ENCODE results near the gene ACAD10.

Gene ACAD10

DNA sequence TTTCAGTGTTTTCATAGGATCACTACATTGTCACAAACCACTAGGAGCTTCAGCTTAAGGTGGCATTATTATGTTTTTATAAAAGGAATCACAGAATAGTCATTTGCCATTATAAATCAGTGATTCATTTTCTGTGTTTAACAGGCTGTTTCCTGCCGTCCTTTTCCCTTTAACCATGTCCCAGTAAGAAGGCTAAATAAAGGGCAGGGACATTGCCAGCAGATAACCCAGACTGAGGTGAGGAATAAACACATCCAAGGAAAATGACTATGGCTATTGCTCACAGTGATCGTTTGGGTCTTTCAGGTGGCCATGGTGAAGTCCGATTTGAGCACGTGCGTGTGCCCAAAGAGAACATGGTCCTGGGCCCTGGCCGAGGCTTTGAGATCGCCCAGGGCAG, 63.0 kb downstream of the ACAD10 start:
- no peaks in the 10 kb centered on the region for H3K9me3 ChIP-seq (ENCODE audit: control insufficient read depth, low read length)
- 95 to 96% methylated on average over 7 of the region's 7 CpGs for WGBS, 2 experiments
- H3K27ac ChIP-seq (ENCODE audit: insufficient read depth, low read depth, low read length, poor library complexity, severe bottlenecking) = no peak overlapping the region
- H3K4me3 ChIP-seq (ENCODE audit: insufficient read depth, low read depth, low read length) = no peak overlapping the region
- H3K36me3 ChIP-seq (ENCODE audit: control insufficient read depth, insufficient read depth, low read length) = peaks cover 20% of the 10 kb centered on the region
- H3K4me1 ChIP-seq (ENCODE audit: control insufficient read depth, insufficient read depth, low read length) = no peaks in the 10 kb centered on the region
- no peaks in the 10 kb centered on the region for H3K27me3 ChIP-seq (ENCODE audit: control insufficient read depth, insufficient read depth, low read length, poor library complexity, severe bottlenecking)

DNA sequence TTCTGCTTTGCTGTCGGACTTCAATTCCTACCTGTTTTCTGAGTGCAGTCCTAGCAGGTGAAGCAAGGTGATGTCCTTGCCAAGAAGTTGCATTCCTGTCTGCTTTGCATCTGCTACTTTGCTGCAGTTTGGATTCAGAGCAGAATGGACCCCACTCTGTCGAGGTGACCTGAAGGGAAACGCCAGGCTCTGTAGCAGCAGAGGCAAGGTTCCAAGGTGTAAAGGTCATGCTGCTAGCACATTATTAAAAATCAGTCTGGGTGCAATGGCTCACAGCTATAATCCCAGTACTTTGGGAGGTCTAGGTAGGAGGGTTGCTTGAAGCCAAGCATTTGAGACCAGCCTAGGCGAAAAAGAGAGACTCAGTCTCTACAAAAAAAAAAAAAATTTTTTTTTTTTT, 63.5 kb downstream of the ACAD10 start:
- WGBS, 2 experiments = 94 to 97% methylated on average over 4 of the region's 4 CpGs

DNA sequence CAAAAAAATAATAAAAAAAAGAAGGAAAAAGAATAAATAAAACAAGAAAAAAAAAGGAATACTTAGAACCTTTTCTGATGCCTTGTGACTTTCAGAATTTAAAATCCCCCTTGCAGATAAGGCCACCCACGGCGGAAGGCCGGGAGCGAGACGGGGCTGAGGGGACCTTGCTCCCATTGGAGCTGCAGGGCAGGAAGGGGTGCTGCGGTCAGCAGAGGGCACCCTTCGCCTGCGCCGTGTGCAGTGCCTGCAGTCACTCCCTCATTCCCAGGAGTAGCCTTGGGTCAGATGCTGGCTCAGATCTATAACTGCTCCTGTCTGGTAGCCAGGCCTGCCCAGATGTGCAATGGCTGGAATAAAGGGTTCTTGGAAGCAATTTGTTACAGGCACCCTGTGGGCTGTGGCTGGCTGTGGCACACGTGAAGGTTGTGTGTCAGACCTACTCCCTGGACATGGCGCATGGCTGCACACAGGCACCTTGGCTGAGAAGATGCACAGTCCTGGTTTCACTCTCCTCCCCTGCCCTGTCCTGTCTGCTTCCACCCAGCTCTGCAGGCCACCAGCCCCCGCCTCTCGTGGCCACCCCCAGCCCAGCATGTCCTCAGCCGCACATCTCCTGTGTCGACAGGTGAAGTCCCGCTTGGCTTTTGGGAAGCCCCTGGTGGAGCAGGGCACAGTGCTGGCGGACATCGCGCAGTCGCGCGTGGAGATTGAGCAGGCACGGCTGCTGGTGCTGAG, 67.5 kb downstream of the ACAD10 start:
- Histone ChIP-seq H3K36me3 (ENCODE audit: control insufficient read depth, insufficient read depth, low read length) (peaks cover 7% of the 10 kb centered on the region), H3K27me3 (ENCODE audit: control insufficient read depth, insufficient read depth, low read length, poor library complexity, severe bottlenecking) (no peaks in the 10 kb centered on the region), H3K27ac (ENCODE audit: insufficient read depth, low read depth, low read length, poor library complexity, severe bottlenecking) (no peak overlapping the region), H3K4me3 (ENCODE audit: insufficient read depth, low read depth, low read length) (no peak overlapping the region), H3K4me1 (ENCODE audit: control insufficient read depth, insufficient read depth, low read length) (peaks cover 9% of the 10 kb centered on the region), H3K9me3 (ENCODE audit: control insufficient read depth, low read length) (no peaks in the 10 kb centered on the region)
- WGBS, 2 experiments = 76 to 77% methylated on average over 23 of the region's 23 CpGs

More for the DNA sequence above, 63.5 kb downstream of the ACAD10 start:
- Histone ChIP-seq H3K4me3 (ENCODE audit: insufficient read depth, low read depth, low read length) (no peak overlapping the region), H3K9me3 (ENCODE audit: control insufficient read depth, low read length) (no peaks in the 10 kb centered on the region), H3K27ac (ENCODE audit: insufficient read depth, low read depth, low read length, poor library complexity, severe bottlenecking) (no peak overlapping the region), H3K4me1 (ENCODE audit: control insufficient read depth, insufficient read depth, low read length) (no peaks in the 10 kb centered on the region), H3K27me3 (ENCODE audit: control insufficient read depth, insufficient read depth, low read length, poor library complexity, severe bottlenecking) (no peaks in the 10 kb centered on the region), H3K36me3 (ENCODE audit: control insufficient read depth, insufficient read depth, low read length) (peaks cover 20% of the 10 kb centered on the region)

DNA sequence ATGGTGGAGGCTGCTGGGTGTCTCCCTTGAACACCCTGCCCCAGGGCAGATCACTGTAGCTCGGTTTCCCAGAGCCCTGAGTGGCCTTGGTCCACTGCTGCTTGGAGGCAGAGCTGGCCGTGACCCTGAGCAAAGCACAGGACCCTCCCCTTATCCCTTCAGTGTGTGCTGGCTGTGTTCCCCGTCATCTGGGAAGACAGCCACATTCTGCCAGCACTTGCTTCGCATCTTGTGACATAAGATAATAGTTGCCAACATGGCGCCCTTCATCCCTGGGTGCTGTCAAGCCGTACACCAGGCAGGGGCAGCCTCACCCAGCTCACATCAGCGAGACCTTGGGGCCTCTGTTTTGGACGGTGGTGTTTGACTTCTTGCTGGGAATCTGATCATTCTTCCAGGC, 68.8 kb downstream of the ACAD10 start:
- WGBS, 2 experiments = 93% methylated on average over 8 of the region's 8 CpGs
- no peak overlapping the region for H3K27ac ChIP-seq (ENCODE audit: insufficient read depth, low read depth, low read length, poor library complexity, severe bottlenecking)

DNA sequence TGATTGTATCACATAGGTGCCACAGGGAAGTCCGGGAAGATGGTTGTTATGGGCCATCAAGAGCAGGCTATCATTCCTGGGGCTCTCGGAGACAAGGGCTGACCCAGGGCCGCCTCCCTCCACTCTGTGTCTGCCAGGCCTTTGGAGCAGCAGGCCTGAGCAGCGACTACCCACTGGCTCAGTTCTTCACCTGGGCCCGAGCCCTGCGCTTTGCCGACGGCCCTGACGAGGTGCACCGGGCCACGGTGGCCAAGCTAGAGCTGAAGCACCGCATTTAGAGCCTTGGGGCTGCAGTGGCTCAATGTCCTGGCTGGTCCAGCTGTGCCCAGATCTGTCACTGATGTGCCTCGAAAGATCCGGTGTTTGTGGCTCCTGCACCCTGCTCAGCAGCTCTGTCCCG, 70.3 kb downstream of the ACAD10 start:
- Histone ChIP-seq H3K27me3 (ENCODE audit: control insufficient read depth, insufficient read depth, low read length, poor library complexity, severe bottlenecking) (no peaks in the 10 kb centered on the region), H3K9me3 (ENCODE audit: control insufficient read depth, low read length) (no peaks in the 10 kb centered on the region), H3K4me1 (ENCODE audit: control insufficient read depth, insufficient read depth, low read length) (peaks cover 11% of the 10 kb centered on the region), H3K27ac (ENCODE audit: insufficient read depth, low read depth, low read length, poor library complexity, severe bottlenecking) (no peak overlapping the region), H3K4me3 (ENCODE audit: insufficient read depth, low read depth, low read length) (no peak overlapping the region), H3K36me3 (ENCODE audit: control insufficient read depth, insufficient read depth, low read length) (no peaks in the 10 kb centered on the region)
- WGBS, 2 experiments = 96% methylated on average over 15 of the region's 15 CpGs

More for the DNA sequence above, 68.8 kb downstream of the ACAD10 start:
- Histone ChIP-seq H3K4me1 (ENCODE audit: control insufficient read depth, insufficient read depth, low read length) (peaks cover 11% of the 10 kb centered on the region), H3K9me3 (ENCODE audit: control insufficient read depth, low read length) (no peaks in the 10 kb centered on the region), H3K27me3 (ENCODE audit: control insufficient read depth, insufficient read depth, low read length, poor library complexity, severe bottlenecking) (no peaks in the 10 kb centered on the region), H3K36me3 (ENCODE audit: control insufficient read depth, insufficient read depth, low read length) (no peaks in the 10 kb centered on the region), H3K4me3 (ENCODE audit: insufficient read depth, low read depth, low read length) (no peak overlapping the region)

DNA sequence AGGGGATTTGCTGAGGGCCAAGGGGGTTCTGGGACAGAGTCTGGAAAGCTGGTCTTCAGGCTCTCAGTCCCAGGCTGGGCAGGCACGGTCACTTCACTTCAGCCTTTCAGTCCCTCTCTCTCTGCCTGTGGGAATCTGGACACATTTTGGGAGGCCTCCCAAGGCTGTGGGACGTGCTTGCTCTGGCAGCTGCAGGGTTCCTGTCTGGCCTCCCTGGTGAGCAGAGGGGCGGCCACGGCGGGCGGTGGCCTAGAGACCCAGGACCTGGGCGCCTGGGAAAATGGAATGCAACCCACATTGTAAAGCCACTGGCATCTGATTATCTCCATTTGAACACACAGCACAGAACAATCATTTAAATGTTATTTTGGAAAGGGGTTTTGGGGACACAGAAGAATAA, 70.8 kb downstream of the ACAD10 start:
- WGBS, 2 experiments = 86 to 93% methylated on average over 7 of the region's 7 CpGs
- no peaks in the 10 kb centered on the region for H3K27me3 ChIP-seq (ENCODE audit: control insufficient read depth, insufficient read depth, low read length, poor library complexity, severe bottlenecking)
- H3K4me3 ChIP-seq (ENCODE audit: insufficient read depth, low read depth, low read length) = no peak overlapping the region
- no peaks in the 10 kb centered on the region for H3K9me3 ChIP-seq (ENCODE audit: control insufficient read depth, low read length)
- no peak overlapping the region for H3K27ac ChIP-seq (ENCODE audit: insufficient read depth, low read depth, low read length, poor library complexity, severe bottlenecking)
- H3K36me3 ChIP-seq (ENCODE audit: control insufficient read depth, insufficient read depth, low read length) = no peaks in the 10 kb centered on the region
- peaks cover 11% of the 10 kb centered on the region for H3K4me1 ChIP-seq (ENCODE audit: control insufficient read depth, insufficient read depth, low read length)

DNA sequence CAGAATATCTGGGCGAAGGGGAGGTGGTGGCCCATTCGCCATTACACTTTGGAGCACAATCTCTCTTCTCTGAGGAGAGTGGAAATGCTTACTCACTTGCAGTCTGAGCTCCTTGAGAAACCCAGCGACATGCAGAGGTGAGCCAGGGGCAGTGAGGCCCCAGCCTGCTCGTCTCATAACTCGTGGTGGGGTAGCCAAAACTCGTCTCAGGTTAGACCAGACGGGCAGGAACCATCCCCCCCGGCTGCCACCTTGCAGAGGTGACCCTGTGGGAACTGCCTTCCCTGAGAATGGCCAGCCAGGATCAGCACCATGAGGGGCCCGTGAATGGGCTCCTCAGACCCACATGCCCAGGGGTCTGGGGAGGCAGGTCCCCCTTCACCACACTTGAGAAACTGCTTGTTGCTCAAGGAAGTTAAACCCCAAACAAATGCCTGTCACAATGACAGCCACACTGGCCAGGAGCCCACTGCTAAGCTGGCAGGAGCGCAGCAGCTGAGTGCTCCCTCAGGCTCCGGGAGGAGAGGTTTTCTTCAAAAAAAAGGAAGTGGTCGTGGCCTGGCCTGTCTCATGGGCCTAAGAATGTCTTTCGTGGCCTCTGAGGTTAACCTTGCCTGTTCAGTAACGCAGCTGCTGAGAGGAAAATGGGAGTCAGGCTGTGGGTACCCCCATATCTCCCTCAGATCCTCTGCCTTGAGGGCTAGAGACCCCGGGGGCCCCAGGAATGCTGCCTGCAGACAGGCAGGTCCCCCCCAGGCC, 71.7 kb downstream of the ACAD10 start:
- no peaks in the 10 kb centered on the region for H3K36me3 ChIP-seq (ENCODE audit: control insufficient read depth, insufficient read depth, low read length)
- no peak overlapping the region for H3K27ac ChIP-seq (ENCODE audit: insufficient read depth, low read depth, low read length, poor library complexity, severe bottlenecking)
- WGBS, 2 experiments = 89 to 90% methylated on average over 15 of the region's 15 CpGs
- H3K4me3 ChIP-seq (ENCODE audit: insufficient read depth, low read depth, low read length) = no peak overlapping the region
- peaks cover 11% of the 10 kb centered on the region for H3K4me1 ChIP-seq (ENCODE audit: control insufficient read depth, insufficient read depth, low read length)
- no peaks in the 10 kb centered on the region for H3K9me3 ChIP-seq (ENCODE audit: control insufficient read depth, low read length)
- H3K27me3 ChIP-seq (ENCODE audit: control insufficient read depth, insufficient read depth, low read length, poor library complexity, severe bottlenecking) = no peaks in the 10 kb centered on the region

DNA sequence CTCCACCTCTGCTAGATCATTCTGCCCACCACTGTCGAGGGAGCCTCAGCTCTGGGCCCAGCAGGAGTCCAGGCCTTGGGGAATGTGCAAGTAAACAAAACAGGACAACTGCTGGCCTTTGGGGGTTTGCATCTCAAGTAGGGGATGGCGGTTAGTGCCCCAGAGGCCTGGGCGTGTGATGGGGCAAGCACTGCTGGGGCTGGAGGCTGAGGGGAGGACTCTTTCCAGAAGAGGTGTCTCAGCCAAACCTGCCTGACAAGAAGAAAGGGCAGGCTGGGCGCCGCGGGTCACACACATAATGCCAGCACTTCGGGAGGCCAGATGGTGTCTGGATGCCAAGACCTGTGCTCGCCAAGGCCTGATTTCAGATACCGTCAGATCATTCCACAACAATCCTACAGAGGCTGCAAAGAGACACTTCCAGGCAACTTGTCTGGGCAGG, 72.3 kb downstream of the ACAD10 start:
- Histone ChIP-seq H3K27ac (ENCODE audit: insufficient read depth, low read depth, low read length, poor library complexity, severe bottlenecking) (no peak overlapping the region), H3K27me3 (ENCODE audit: control insufficient read depth, insufficient read depth, low read length, poor library complexity, severe bottlenecking) (no peaks in the 10 kb centered on the region), H3K36me3 (ENCODE audit: control insufficient read depth, insufficient read depth, low read length) (no peaks in the 10 kb centered on the region), H3K4me1 (ENCODE audit: control insufficient read depth, insufficient read depth, low read length) (peaks cover 11% of the 10 kb centered on the region), H3K4me3 (ENCODE audit: insufficient read depth, low read depth, low read length) (no peak overlapping the region), H3K9me3 (ENCODE audit: control insufficient read depth, low read length) (no peaks in the 10 kb centered on the region)
- 75 to 78% methylated on average over 9 of the region's 9 CpGs for WGBS, 2 experiments

DNA sequence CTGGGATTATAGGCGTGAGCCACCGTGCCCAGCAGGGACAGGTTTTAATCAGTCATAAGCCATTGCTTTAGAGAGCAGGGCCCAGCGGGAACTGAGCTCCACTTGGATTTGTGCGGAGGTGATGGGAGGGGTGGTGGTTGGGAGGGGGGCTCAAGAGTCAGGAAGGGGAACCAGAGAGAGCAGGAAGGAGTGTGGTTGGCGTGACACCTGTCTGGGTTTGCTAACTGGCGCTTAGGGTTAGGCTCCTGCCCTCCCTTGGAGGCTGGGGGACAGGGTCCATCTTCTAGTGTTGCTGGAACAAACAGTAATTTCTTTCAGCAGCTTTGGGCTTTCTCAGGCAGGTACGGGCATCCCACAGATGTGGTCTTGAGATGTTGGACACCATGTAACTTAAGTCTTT, 73.4 kb downstream of the ACAD10 start:
- H3K27me3 ChIP-seq (ENCODE audit: control insufficient read depth, insufficient read depth, low read length, poor library complexity, severe bottlenecking) = no peaks in the 10 kb centered on the region
- no peaks in the 10 kb centered on the region for H3K9me3 ChIP-seq (ENCODE audit: control insufficient read depth, low read length)
- H3K4me1 ChIP-seq (ENCODE audit: control insufficient read depth, insufficient read depth, low read length) = peaks cover 11% of the 10 kb centered on the region
- H3K36me3 ChIP-seq (ENCODE audit: control insufficient read depth, insufficient read depth, low read length) = no peaks in the 10 kb centered on the region
- H3K27ac ChIP-seq (ENCODE audit: insufficient read depth, low read depth, low read length, poor library complexity, severe bottlenecking) = no peak overlapping the region
- H3K4me3 ChIP-seq (ENCODE audit: insufficient read depth, low read depth, low read length) = no peak overlapping the region
- WGBS, 2 experiments = 92 to 93% methylated on average over 7 of the region's 7 CpGs

DNA sequence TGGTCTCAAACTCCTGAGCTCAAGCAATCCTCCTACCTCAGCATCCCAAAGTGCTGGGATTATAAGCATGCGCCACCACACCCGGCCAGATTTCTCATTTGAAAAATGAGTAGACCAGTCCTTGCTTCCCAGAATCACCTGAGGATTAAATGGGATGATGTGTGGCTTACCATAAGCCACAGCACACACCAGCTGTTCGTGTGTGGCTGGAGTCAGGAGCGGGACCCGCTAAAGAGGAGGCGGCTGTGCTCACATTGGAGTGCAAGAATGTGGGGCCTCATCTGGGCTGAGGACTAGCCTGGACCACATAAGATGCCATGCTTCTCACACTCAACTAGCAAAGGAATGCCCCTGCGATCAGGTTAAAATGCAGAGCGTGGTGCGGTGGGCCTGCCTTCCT, 74.1 kb downstream of the ACAD10 start:
- no peaks in the 10 kb centered on the region for H3K27me3 ChIP-seq (ENCODE audit: control insufficient read depth, insufficient read depth, low read length, poor library complexity, severe bottlenecking)
- no peaks in the 10 kb centered on the region for H3K36me3 ChIP-seq (ENCODE audit: control insufficient read depth, insufficient read depth, low read length)
- no peak overlapping the region for H3K4me3 ChIP-seq (ENCODE audit: insufficient read depth, low read depth, low read length)
- peaks cover 11% of the 10 kb centered on the region for H3K4me1 ChIP-seq (ENCODE audit: control insufficient read depth, insufficient read depth, low read length)
- H3K9me3 ChIP-seq (ENCODE audit: control insufficient read depth, low read length) = no peaks in the 10 kb centered on the region
- no peak overlapping the region for H3K27ac ChIP-seq (ENCODE audit: insufficient read depth, low read depth, low read length, poor library complexity, severe bottlenecking)
- WGBS, 2 experiments = 96 to 97% methylated on average over 9 of the region's 9 CpGs
